SU-DHL-6 (cell line): ENCODE results near the gene ADGRG2.

ENCODE experiments used
- H2AFZ ChIP-seq: fragments of 200-600 bp; sonication (generic); 2 replicates; pipeline ENCODE4 v1.6.1; 2014; ENCODE audit warnings: low read depth, mild to moderate bottlenecking, moderate library complexity, mixed read lengths, antibody characterized with exemption, low read length; ENCODE audit not compliant: severe bottlenecking
- H3F3A ChIP-seq: fragments of 200-600 bp; shearing (Covaris generic); 2 replicates; pipeline ENCODE4 v1.6.0; 2016; ENCODE audit warnings: antibody characterized with exemption, mild to moderate bottlenecking; ENCODE audit not compliant: insufficient read depth
- H3K27ac ChIP-seq: fragments of 200-600 bp; sonication (generic); 2 replicates; pipeline ENCODE4 v1.5.1; 2016; ENCODE audit warnings: low read depth, mild to moderate bottlenecking, low read length, moderate library complexity, mixed read lengths
- H3K27me3 ChIP-seq: fragments of 200-600 bp; sonication (generic), shearing (Covaris generic); 2 replicates; pipeline ENCODE4 v1.6.0; 2014; ENCODE audit warnings: mild to moderate bottlenecking, low read length
- H3K36me3 ChIP-seq: fragments of 200-600 bp; sonication (generic); 2 replicates; pipeline ENCODE4 v1.6.1; 2014; ENCODE audit warnings: mild to moderate bottlenecking, low read length, mixed read lengths
- H3K4me2 ChIP-seq: fragments of 300-600, 200-600 bp; shearing (Covaris generic), sonication (generic); 2 replicates; pipeline ENCODE4 v1.6.0; 2014; ENCODE audit warnings: low read length, low read depth, mild to moderate bottlenecking; ENCODE audit not compliant: poor library complexity, severe bottlenecking
- H3K4me3 ChIP-seq: fragments of 200-600 bp; sonication (generic); 2 replicates; pipeline ENCODE4 v1.5.1; 2014; ENCODE audit warnings: antibody characterized with exemption, low read length, mild to moderate bottlenecking, mixed read lengths; ENCODE audit not compliant: insufficient read depth, poor library complexity, severe bottlenecking
- H3K79me2 ChIP-seq: fragments of 200-600 bp; sonication (generic); 2 replicates; pipeline ENCODE4 v1.6.1; 2014; ENCODE audit warnings: mild to moderate bottlenecking, low read length, moderate library complexity; ENCODE audit not compliant: insufficient read depth
- H3K9ac ChIP-seq: fragments of 200-600 bp; sonication (generic); 2 replicates; pipeline ENCODE4 v1.7.0; 2014; ENCODE audit warnings: mild to moderate bottlenecking, low read length
- H3K9me2 ChIP-seq: fragments of 200-600 bp; sonication (generic); replicated peaks from 2 replicates; pipeline ENCODE4 v1.6.1; 2014; ENCODE audit warnings: low read length; ENCODE audit not compliant: insufficient read depth
- H3K9me3 ChIP-seq: fragments of 200-600 bp; sonication (generic); 2 replicates; pipeline ENCODE4 v1.6.1; 2014; ENCODE audit warnings: low read length, mixed read lengths; ENCODE audit not compliant: insufficient read depth
- H4K20me1 ChIP-seq: fragments of 200-600 bp; sonication (generic); 2 replicates; pipeline ENCODE4 v1.6.1; 2014; ENCODE audit warnings: low read depth, mild to moderate bottlenecking, antibody characterized with exemption, low read length, moderate library complexity, mixed read lengths
- EZH2phosphoT487 ChIP-seq: fragments of 200-600 bp; sonication (generic), shearing (Covaris generic); conservative IDR thresholded peaks from 2 replicates; pipeline ENCODE4 v1.6.1; 2018; ENCODE audit warnings: mild to moderate bottlenecking, antibody characterized with exemption, low read length, moderate library complexity, mixed read lengths
- TF ChIP-seq, protein P1 (sequence below): fragments of 200-600 bp; sonication (generic); IDR thresholded peaks from one replicate; pipeline ENCODE4 v1.5.1; 2017; ENCODE audit warnings: antibody characterized with exemption, mild to moderate bottlenecking, low read length, moderate library complexity; ENCODE audit not compliant: insufficient read depth, poor library complexity, severe bottlenecking

The ADGRG2 gene

DNA sequence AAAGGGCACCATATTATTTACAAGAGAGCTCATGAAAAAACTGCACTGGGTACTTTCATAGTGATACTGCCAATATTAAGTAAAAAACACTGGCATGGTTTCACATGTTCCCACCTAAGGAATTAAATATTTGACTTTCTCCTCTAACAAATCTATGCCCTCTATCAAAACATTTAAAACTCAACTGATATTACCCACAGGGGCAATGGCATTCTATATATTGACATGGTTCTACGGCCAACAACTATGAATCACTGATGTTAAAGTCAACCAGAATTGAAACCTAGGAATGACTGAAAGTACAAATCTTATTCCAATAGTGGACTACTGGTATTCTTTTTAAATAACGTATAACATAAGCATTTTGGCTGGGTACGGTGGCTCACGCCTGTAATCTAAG, 166.6 kb downstream of the ADGRG2 start:
- no peak overlapping the region for H3K9ac ChIP-seq
- TF ChIP-seq EZH2phosphoT487, result no peak
- TF ChIP-seq, protein P1, sequence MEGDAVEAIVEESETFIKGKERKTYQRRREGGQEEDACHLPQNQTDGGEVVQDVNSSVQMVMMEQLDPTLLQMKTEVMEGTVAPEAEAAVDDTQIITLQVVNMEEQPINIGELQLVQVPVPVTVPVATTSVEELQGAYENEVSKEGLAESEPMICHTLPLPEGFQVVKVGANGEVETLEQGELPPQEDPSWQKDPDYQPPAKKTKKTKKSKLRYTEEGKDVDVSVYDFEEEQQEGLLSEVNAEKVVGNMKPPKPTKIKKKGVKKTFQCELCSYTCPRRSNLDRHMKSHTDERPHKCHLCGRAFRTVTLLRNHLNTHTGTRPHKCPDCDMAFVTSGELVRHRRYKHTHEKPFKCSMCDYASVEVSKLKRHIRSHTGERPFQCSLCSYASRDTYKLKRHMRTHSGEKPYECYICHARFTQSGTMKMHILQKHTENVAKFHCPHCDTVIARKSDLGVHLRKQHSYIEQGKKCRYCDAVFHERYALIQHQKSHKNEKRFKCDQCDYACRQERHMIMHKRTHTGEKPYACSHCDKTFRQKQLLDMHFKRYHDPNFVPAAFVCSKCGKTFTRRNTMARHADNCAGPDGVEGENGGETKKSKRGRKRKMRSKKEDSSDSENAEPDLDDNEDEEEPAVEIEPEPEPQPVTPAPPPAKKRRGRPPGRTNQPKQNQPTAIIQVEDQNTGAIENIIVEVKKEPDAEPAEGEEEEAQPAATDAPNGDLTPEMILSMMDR, result no peak
- H3K79me2 ChIP-seq, result no peaks in the 10 kb centered on the region
- no peaks in the 10 kb centered on the region for H3F3A ChIP-seq
- H3K9me2 ChIP-seq, result no peaks in the 10 kb centered on the region
- no peak overlapping the region for H2AFZ ChIP-seq
- no peak overlapping the region for H3K4me3 ChIP-seq
- H3K4me2 ChIP-seq, result no peak overlapping the region
- no peaks in the 10 kb centered on the region for H3K36me3 ChIP-seq
- H3K27me3 ChIP-seq, result no peaks in the 10 kb centered on the region
- no peak overlapping the region for H3K27ac ChIP-seq
- H4K20me1 ChIP-seq, result no peaks in the 10 kb centered on the region
- H3K9me3 ChIP-seq, result no peaks in the 10 kb centered on the region

DNA sequence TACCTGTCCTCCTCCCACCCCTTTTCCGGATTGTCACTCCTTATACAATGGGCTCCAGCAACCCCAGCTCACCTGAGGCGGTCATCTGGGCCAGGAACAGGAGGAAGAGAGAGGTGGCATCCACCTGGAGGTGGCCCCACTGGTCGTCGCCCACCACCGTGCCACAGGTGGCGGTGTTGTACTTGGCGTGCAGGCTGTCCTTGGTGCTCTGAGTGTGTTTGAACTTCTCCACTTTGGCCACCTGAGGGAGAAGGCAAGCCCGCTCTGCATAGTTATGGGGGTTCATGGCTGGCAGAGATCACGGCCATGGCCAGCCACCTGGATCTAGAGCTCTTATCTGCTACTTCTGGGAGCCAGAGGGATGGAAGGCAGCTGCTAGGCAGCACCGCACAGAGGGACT, 171.2 kb downstream of the ADGRG2 start:
- Histone ChIP-seq H3F3A (no peaks in the 10 kb centered on the region), H2AFZ (no peak overlapping the region), H3K4me3 (no peak overlapping the region), H3K79me2 (no peaks in the 10 kb centered on the region), H3K9ac (no peak overlapping the region), H4K20me1 (no peaks in the 10 kb centered on the region), H3K9me3 (no peaks in the 10 kb centered on the region), H3K27me3 (no peaks in the 10 kb centered on the region), H3K27ac (no peak overlapping the region), H3K4me2 (no peak overlapping the region), H3K9me2 (no peaks in the 10 kb centered on the region), H3K36me3 (no peaks in the 10 kb centered on the region)
- TF ChIP-seq, protein P1, result no peak

DNA sequence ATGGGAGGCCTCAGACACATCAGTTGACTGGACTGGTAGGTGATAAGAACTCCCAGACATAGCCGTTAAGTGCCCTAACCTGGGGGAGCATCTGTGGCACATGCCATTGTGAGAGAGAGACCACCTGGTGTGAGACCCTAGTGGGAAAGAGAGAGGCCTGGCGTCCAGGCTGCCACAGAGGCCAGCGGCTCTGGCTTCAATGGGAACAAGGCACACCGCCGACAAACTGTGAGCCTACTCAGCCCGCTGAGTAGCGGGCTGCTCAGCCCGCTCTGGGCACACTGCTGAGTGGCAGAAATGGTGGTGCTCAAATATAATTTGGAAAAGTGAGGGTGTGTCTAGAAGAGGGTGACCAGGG, 172.3 kb downstream of the ADGRG2 start:
- H3K4me2 ChIP-seq, result no peak overlapping the region
- no peaks in the 10 kb centered on the region for H3K27me3 ChIP-seq
- no peaks in the 10 kb centered on the region for H3K79me2 ChIP-seq
- no peaks in the 10 kb centered on the region for H3K9me3 ChIP-seq
- H3K36me3 ChIP-seq, result no peaks in the 10 kb centered on the region
- TF ChIP-seq EZH2phosphoT487, result no peak
- TF ChIP-seq, protein P1, result no peak
- H3K9me2 ChIP-seq, result no peaks in the 10 kb centered on the region
- H2AFZ ChIP-seq, result no peak overlapping the region
- H3F3A ChIP-seq, result no peaks in the 10 kb centered on the region
- H3K9ac ChIP-seq, result no peak overlapping the region
- no peak overlapping the region for H3K4me3 ChIP-seq
- H4K20me1 ChIP-seq, result no peaks in the 10 kb centered on the region
- no peak overlapping the region for H3K27ac ChIP-seq
